DND-41 (cell line): ENCODE data around the gene PBLD.

Source experiments
- ATAC-seq: fragments of 200-7000 bp; cut with Tn5 transposase; 3 replicates; pipeline ENCODE4 v1.9.1; 2021; ENCODE audit warnings: low read depth; ENCODE audit not compliant: insufficient read depth
- DNase-seq: peaks from one replicate; pipeline ENCODE4 v3.0.0-alpha.2; 2020
- H2AFZ ChIP-seq: 2 replicates; pipeline ENCODE4 v1.6.0; 2012; ENCODE audit warnings: low read depth, low read length
- H3K27ac ChIP-seq: 2 replicates; pipeline ENCODE4 v1.5.1; 2012; ENCODE audit warnings: low read length, inconsistent platforms
- H3K27me3 ChIP-seq: fragments of 200-600 bp; sonication (generic); 2 replicates; pipeline ENCODE4 v1.6.0; 2012; ENCODE audit warnings: low read length, mild to moderate bottlenecking, inconsistent platforms; ENCODE audit not compliant: insufficient read depth, poor library complexity
- H3K36me3 ChIP-seq: 2 replicates; pipeline ENCODE4 v1.5.1; 2012; ENCODE audit warnings: low read length, inconsistent platforms; ENCODE audit not compliant: insufficient read depth
- H3K4me1 ChIP-seq: 2 replicates; pipeline ENCODE4 v1.5.1; 2012; ENCODE audit warnings: mild to moderate bottlenecking, low read length; ENCODE audit not compliant: insufficient read depth
- H3K4me2 ChIP-seq: 2 replicates; pipeline ENCODE4 v1.6.0; 2012; ENCODE audit warnings: mild to moderate bottlenecking, moderate library complexity, low read length, inconsistent platforms; ENCODE audit not compliant: insufficient read depth
- H3K4me3 ChIP-seq, 2 experiments: fragments of 200-600 bp in 1 of 2; shearing (Covaris generic) in 1 of 2; 2 replicates each; pipeline ENCODE4 v1.5.1; 2012 to 2016; ENCODE audit warnings: inconsistent platforms in 2 of 2, low read length in 2 of 2, mild to moderate bottlenecking in 2 of 2, low read depth in 1 of 2, moderate library complexity in 1 of 2
- H3K79me2 ChIP-seq: 2 replicates; pipeline ENCODE4 v1.6.0; 2012; ENCODE audit warnings: low read length, inconsistent platforms; ENCODE audit not compliant: insufficient read depth
- H3K9ac ChIP-seq: 2 replicates; pipeline ENCODE4 v1.6.0; 2012; ENCODE audit warnings: low read depth, mild to moderate bottlenecking, inconsistent platforms, low read length, moderate library complexity
- H3K9me3 ChIP-seq: 2 replicates; pipeline ENCODE4 v1.5.1; 2012; ENCODE audit warnings: low read length, moderate library complexity, mild to moderate bottlenecking, inconsistent platforms; ENCODE audit not compliant: insufficient read depth, severe bottlenecking
- H4K20me1 ChIP-seq: 2 replicates; pipeline ENCODE4 v1.6.0; 2012; ENCODE audit warnings: low read length; ENCODE audit not compliant: insufficient read depth
- CTCF ChIP-seq: IDR thresholded peaks from 2 replicates; pipeline ENCODE4 v1.5.1; 2012; ENCODE audit warnings: borderline replicate concordance, low read length, moderate library complexity, mild to moderate bottlenecking; ENCODE audit not compliant: poor library complexity, severe bottlenecking; ENCODE audit errors: extremely low read depth
- EZH2 ChIP-seq: IDR thresholded peaks from 3 replicates; pipeline ENCODE4 v1.6.1; 2012; ENCODE audit warnings: borderline replicate concordance, low read depth, mild to moderate bottlenecking, moderate library complexity, low read length, inconsistent platforms; ENCODE audit not compliant: severe bottlenecking

PBLD gene

DNA sequence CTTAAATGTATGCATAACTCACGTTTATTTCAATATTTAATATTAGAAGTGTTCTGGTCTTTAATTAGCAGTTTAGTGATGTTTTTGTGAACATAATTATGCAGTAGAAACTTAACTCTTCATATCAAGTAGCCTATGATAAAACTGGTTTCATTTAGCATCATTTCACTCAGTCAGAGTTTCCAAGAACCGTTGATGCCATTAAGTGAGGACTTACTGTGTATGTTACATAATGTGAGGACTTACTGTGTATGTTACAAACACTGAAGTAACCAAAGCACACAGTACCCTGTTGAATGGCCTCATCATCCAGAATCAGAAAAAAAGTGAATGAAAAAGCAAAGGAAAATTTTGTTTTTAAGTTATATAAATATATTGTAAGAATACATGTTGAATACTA is 32.9 kb upstream of the PBLD start:
- Histone ChIP-seq H4K20me1 (no peaks in the 10 kb centered on the region), H3K4me3 (no peak overlapping the region), H3K79me2 (no peaks in the 10 kb centered on the region), H3K27me3 (no peaks in the 10 kb centered on the region), H2AFZ (no peak overlapping the region), H3K4me1 (no peaks in the 10 kb centered on the region), H3K4me2 (no peak overlapping the region), H3K36me3 (peaks cover 47% of the 10 kb centered on the region), H3K9ac (no peak overlapping the region), H3K27ac (no peak overlapping the region), H3K9me3 (no peaks in the 10 kb centered on the region)
- TF ChIP-seq CTCF: no peak
- ATAC-seq: no peak
- DNase-seq: no peak

- Histone ChIP-seq H3K27me3 (no peaks in the 10 kb centered on the region), H2AFZ (no peak overlapping the region), H3K27ac (no peak overlapping the region), H4K20me1 (no peaks in the 10 kb centered on the region), H3K9ac (no peak overlapping the region), H3K36me3 (peaks cover 36% of the 10 kb centered on the region; the same call in 1 of the 2 replicates), H3K4me2 (no peak overlapping the region), H3K79me2 (no peaks in the 10 kb centered on the region), H3K4me3 (no peak overlapping the region), H3K4me1 (no peaks in the 10 kb centered on the region), H3K9me3 (no peaks in the 10 kb centered on the region)
- no peak for DNase-seq
- ATAC-seq: no peak
- no peak for TF ChIP-seq EZH2
- no peak for TF ChIP-seq CTCF
These were observed 31.6 kb upstream of the PBLD start for GRCh38 chr10:68364101-68364886.

- Histone ChIP-seq H2AFZ (no peak overlapping the region), H3K4me2 (no peak overlapping the region), H3K27me3 (no peaks in the 10 kb centered on the region), H3K9ac (no peak overlapping the region), H3K27ac (no peak overlapping the region), H3K4me1 (no peaks in the 10 kb centered on the region), H4K20me1 (no peaks in the 10 kb centered on the region), H3K79me2 (no peaks in the 10 kb centered on the region), H3K36me3 (peaks cover 46% of the 10 kb centered on the region; the same call in 1 of the 2 replicates), H3K4me3 (no peak overlapping the region), H3K9me3 (no peaks in the 10 kb centered on the region)
- TF ChIP-seq EZH2 (no peak), CTCF (no peak)
- ATAC-seq: no peak
- DNase-seq: no peak
These were observed 29.9 kb upstream of the PBLD start for GRCh38 chr10:68362590-68362989.
